ENCODE measurements around the gene C1RL. TPM values are rescaled to one million over a fixed set of nuclear protein-coding genes. Genes with fewer than 3 reads are reported as not detected.

Gene C1RL
- total RNA-seq, 4 donors from 2014 or later: 64.8 to 159 (median 88.2) TPM

DNA sequence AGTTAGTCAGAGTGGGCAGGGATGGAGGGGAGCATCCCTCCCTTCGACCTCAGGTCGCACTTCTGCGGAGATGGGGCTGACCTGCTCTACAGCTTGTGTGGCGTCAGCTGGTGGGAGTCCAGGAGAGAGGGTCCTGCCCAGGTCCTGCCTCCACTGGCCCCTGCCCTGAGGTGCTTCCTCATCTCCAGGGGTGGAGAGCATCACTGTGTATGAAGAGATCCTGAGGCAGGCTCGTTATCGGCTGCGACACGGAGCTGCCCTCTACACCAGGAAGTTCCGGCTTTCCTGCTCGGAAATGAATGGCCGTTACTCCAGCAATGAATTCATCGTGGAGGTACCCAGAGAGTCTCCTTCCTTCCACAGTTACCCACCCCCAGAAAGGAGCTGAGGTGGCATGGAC is 41.3 kb upstream of the C1RL start:
- peaks cover 3 to 83% (median 43%) of the 10 kb centered on the region in 4 donors for H3K36me3 ChIP-seq
- intact Hi-C loops (cut with DNase I): no loop called here

GRCh38 chr12:7146906-7147305 is 37.9 kb upstream of the C1RL start:
- WGBS: 93% methylated on average over 7 of the region's 7 CpGs
- Histone ChIP-seq H3K4me1 (peaks cover 0 to 11% (median 0%) of the 10 kb centered on the region in 4 donors), H3K27me3 (no peaks in the 10 kb centered on the region), H3K9me3 (no peaks in the 10 kb centered on the region), H3K36me3 (peaks cover 3 to 68% (median 30%) of the 10 kb centered on the region in 4 donors), H3K27ac (replicated peaks in 1 of 4) (no peak overlapping the region), H3K4me3 (no peak overlapping the region)
- intact Hi-C loops (cut with DNase I): no loop called here
- DNase-seq (ENCODE audit: extremely low spot score): no peak
- TF ChIP-seq EP300 (IDR thresholded peaks at IDR 0.05) (no peak), POLR2AphosphoS5 (IDR thresholded peaks at IDR 0.05) (no peak), CTCF (IDR thresholded peaks at IDR 0.05) (no peak)

More for the DNA sequence above, 41.3 kb upstream of the C1RL start:
- no peak for DNase-seq (ENCODE audit: extremely low spot score)
- TF ChIP-seq EP300 (IDR thresholded peaks at IDR 0.05) (no peak), POLR2A (IDR thresholded peaks at IDR 0.05; ENCODE audit: low read depth) (no peak), POLR2AphosphoS5 (IDR thresholded peaks at IDR 0.05) (no peak), CTCF (IDR thresholded peaks at IDR 0.05) (no peak)
- H3K4me3 ChIP-seq: no peak overlapping the region
- 92% methylated on average over 12 of the region's 12 CpGs for WGBS
- no peak overlapping the region for H3K27ac ChIP-seq (replicated peaks in 1 of 4)
- no peaks in the 10 kb centered on the region for H3K4me1 ChIP-seq
- H3K9me3 ChIP-seq: no peaks in the 10 kb centered on the region
- H3K27me3 ChIP-seq: no peaks in the 10 kb centered on the region

DNA sequence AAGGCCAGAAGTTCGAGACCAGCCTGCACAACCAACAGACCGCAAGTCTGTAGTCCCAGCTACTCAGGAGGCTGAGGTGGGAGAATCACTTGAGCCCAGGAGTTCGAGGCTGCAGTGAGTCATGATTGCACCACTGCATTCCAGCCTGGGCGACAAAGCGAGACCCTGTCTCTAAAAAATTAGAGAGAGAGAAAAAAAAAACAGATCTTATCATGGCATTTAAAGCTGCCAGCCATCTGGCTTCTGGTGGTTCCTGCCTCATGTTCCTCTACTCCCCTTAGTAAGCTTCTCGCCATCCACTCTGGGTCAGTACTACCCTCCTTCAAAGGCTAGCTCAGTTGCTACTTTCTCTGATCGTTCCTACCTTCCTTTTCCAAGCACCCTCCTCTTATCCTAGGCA is 37.2 kb upstream of the C1RL start:
- DNase-seq (ENCODE audit: extremely low spot score): no peak
- Histone ChIP-seq H3K36me3 (peaks cover 3 to 68% (median 31%) of the 10 kb centered on the region in 4 donors), H3K27me3 (no peaks in the 10 kb centered on the region), H3K9me3 (no peaks in the 10 kb centered on the region), H3K4me1 (peaks cover 0 to 11% (median 0%) of the 10 kb centered on the region in 4 donors), H3K27ac (replicated peaks in 1 of 4) (no peak overlapping the region), H3K4me3 (no peak overlapping the region)
- WGBS: 92% methylated on average over 7 of the region's 7 CpGs
- TF ChIP-seq POLR2AphosphoS5 (IDR thresholded peaks at IDR 0.05) (no peak), EP300 (IDR thresholded peaks at IDR 0.05) (no peak), POLR2A (IDR thresholded peaks at IDR 0.05; ENCODE audit: low read depth) (no peak), CTCF (IDR thresholded peaks at IDR 0.05) (no peak)
- intact Hi-C loops (cut with DNase I): no loop called here

DNA sequence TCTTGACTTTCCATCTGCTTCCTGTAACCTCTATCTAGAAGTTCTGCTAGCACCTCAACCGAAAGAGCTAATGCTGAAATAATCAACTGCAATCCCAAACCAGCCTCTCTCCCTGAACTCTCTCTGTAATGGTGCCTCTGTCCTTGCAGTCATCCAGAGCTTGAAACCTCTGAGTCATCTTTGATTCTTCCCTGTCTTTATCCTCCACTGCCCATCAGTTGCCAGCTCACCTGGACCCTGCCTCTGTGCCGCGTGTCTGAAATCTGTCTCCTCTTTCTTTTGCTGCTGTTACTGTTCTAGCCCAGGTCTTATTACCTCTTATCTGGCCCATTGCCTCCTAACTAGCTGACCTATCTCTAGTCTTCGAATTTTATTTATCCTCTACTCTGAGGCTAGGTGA is 36.7 kb upstream of the C1RL start:
- Histone ChIP-seq H3K4me1 (peaks cover 0 to 11% (median 0%) of the 10 kb centered on the region in 4 donors), H3K27me3 (no peaks in the 10 kb centered on the region), H3K27ac (replicated peaks in 1 of 4) (no peak overlapping the region), H3K4me3 (no peak overlapping the region), H3K9me3 (no peaks in the 10 kb centered on the region), H3K36me3 (peaks cover 3 to 68% (median 30%) of the 10 kb centered on the region in 4 donors)
- WGBS: 82% methylated on average over 4 of the region's 4 CpGs
- TF ChIP-seq POLR2AphosphoS5 (IDR thresholded peaks at IDR 0.05): no peak
- intact Hi-C loops (cut with DNase I): no loop called here
- DNase-seq (ENCODE audit: extremely low spot score): no peak

GRCh38 chr12:7144414-7145120 is 35.6 kb upstream of the C1RL start:
- TF ChIP-seq CTCF (IDR thresholded peaks at IDR 0.05) (peak; percentile 46 to 62 (median 52)), POLR2AphosphoS5 (IDR thresholded peaks at IDR 0.05) (no peak)
- peaks cover 3 to 65% (median 19%) of the 10 kb centered on the region in 4 donors for H3K36me3 ChIP-seq

More at GRCh38 chr12:7144414-7145120, 35.6 kb upstream of the C1RL start:
- 47% methylated on average over 11 of the region's 11 CpGs for WGBS
- intact Hi-C loops (cut with DNase I): no loop called here
- no peaks in the 10 kb centered on the region for H3K27me3 ChIP-seq
- H3K4me3 ChIP-seq: no peak overlapping the region
- H3K9me3 ChIP-seq: no peaks in the 10 kb centered on the region
- no peak for DNase-seq (ENCODE audit: extremely low spot score)
- no peak overlapping the region for H3K27ac ChIP-seq (replicated peaks in 1 of 4)
- peaks cover 0 to 11% (median 0%) of the 10 kb centered on the region in 4 donors for H3K4me1 ChIP-seq

Data from esophagus muscularis mucosa (tissue), 4 donors.